NCI-H187 treated with DMSO at 0.1 percent for 48 hours (cell line): ENCODE results near the gene UGT1A6.
"Not testable (repeated sequence)": the region's sequence is repeated elsewhere in the genome, so short reads cannot be mapped to it uniquely, and the experiment has no call there.

Experiments used
- DNase-seq: peaks from one replicate; lab custom pipeline; 2025; lab: John Stamatoyannopoulos, UW

UGT1A6 gene

DNA sequence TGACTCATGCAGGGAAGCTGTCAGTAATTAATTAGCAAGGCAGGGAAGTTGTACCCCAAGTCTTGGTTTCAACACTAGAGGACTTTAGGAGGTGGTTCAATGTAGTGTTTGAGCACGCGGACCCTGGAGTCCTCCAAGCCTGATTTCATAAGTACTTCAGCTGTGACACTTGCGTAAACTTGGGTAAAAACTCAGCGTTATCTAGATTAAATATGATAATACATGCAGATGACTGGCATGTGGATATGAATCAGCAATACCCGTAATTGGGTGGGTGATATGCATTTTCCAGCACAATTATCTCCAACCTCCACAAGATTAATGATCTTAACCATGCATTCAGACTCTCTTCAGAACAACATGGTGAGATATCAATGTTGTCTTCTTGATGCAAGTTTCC is 5.8 kb upstream of the UGT1A6 start:
- no peak for DNase-seq

DNA sequence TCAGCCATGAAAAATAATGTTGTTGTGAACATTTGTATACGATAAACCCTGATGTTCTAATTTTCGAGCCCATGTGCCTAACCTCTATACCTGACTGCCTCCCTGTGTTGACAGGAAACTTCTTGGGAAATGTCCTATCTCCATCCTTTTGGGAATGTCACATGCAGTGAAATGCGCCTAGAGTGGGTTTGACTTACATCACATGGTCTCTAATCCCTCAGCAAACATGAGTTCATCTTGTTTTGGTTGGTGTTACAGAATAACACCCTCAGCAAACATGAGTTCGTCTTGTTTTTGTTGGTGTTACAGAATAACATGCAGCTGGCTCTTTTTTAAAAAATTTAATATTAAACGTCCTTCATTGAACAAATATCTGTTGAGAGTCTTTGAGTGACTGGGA is 4.3 kb upstream of the UGT1A6 start:
- DNase-seq = no peak

- DNase-seq = no peak
These were observed 3.7 kb upstream of the UGT1A6 start for GRCh38 chr2:233689031-233689430.

DNA sequence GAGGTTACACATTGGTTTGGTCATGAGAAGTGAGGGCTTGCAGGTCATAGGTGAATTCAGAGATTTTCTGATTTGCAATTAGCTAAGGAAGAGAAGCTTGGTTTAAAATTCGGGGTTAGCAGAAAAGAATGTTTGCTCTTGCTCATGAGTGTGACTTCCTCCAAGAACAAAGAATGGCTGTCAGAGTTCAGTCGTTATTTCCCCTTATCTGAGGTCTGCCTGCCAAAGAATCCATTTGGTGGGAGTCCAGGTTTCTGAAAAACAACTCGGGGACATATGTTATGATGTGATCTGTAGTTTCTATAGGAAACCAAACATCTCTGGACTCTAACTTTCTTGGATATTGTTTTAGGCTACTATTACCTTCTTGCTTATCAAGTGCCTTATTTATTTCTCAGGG is 3.2 kb upstream of the UGT1A6 start:
- no peak for DNase-seq

GRCh38 chr2:233690444-233690843 is 2.2 kb upstream of the UGT1A6 start:
- DNase-seq = no peak

- no peak for DNase-seq
These were observed 952 bp upstream of the UGT1A6 start for GRCh38 chr2:233691443-233692433.

DNA sequence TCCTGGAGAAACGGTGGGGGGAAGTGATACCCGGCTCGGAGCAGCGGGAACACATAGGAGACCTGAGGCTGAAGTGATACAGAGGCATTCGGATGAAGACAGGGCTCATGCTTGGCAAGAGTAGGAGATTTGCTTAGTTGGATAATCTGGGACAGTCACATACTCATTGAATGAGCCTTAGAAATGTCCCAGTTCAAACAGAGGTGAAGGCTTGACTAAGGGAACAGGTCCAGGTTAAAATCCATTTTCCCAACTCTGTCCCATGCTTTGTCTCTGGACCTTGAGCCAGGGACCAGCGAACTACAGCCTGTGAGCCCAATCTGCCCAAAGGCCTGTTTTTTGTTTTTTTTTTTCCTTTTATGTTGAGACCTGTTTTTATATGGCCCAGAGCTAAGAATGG is 1.3 kb downstream of the UGT1A6 start:
- DNase-seq = no peak

DNA sequence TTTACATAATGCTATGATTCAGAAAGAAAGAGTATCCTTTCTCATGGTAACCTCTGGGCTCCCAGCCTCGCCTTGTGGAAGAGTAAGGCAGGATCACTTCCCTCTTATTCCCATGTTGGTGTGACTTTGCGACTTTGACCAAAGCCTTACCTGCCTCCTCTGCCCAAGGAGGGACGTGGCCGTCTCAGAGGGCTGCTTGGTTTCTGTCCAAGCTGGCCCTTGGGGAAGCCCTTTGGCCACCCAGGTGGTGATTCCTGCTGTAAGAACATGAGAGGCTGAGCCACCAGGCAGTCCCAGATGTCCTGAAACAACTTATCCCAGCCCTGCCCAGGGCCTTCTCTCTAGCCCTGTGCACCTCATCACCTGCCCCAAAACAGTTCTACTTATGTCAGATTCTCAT is 6.0 kb downstream of the UGT1A6 start:
- DNase-seq = no peak

DNA sequence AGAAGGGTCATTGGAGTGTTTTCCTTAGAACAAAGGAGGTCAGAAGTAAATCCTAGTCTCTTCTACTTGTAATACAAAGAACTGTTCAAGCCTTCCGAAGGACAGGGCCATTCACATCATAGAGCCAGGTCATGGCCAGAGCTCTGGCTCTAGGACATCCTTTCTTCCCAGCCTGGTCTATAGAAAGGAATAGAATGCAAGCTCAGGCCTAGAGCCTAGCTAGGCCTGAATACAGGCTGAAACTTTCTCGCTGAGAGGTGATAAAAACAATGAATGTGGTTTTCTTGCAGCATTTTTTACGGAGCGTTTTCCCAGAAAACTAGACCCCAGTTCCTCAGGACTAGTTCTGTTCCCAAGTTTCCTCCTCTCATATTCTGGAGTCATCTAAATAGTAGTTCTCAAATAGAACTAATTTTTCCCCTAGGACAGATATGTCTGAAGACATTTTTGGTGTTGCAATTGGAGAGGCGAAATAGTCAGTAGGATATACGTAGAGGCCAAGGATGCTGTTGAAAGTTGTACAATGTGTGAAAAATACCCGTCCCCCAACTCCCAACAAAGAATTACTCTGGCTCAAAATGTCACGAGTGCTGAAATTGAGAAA is 6.8 kb downstream of the UGT1A6 start:
- DNase-seq = no peak

DNA sequence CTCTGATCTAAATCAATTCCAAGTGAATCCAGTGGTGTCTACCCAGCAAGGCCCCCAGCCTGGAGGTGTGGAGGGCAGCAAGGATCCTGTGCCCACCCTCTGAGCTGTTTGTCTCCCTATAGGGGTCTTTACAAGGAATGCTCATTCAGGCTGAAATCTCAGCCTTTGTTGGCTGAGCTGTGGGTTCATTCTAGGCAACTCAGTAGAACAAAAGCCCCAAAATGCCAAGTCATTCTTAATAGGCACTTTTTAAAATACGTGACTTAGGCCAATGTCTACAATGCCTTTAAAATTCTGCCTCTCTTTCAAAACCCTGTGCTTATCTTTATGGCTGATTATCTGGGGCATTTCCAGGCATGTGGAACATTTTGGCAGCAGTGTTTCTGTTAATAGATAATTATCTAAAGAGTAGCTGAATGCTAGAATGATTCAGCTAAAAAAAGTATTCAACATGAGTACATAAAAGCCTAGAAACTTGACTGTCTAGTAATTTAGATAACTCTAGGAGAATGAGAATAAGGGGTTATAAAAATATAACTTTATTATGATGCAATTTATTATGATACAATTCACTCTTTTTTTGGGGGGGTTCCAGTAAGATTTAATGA is 7.4 kb downstream of the UGT1A6 start:
- DNase-seq = no peak

GRCh38 chr2:233700842-233701241 is 8.2 kb downstream of the UGT1A6 start:
- DNase-seq = not testable (repeated sequence)

GRCh38 chr2:233702238-233702637 is 9.5 kb downstream of the UGT1A6 start:
- DNase-seq = no peak

DNA sequence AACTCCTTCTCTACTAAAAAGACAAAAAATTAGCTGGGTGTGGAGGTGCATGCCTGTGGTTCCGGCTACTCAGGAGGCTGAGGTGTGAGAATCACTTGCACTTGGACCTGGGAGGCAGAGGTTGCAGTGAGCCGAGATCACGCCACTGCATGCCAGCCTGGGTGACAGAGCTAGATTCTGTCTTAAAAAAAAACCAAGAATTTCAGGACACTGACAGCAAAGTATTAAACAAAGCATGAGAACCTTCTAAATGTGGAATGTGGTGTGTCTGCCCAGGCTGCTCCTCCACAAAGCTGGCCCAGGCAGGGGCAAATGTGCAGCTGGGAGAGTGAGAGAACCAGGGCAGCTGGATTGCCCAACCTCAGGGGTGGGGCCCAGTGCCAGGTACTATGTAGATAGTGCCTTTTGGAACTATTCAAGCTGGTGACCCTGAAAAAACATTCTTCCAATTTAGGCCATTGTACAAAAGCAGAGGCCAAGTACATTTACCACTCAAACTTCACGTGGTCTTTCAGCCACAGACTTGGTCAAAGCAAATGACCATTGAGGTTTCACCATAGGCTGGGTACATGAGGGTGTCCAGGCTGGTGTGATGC is 13.3 kb downstream of the UGT1A6 start:
- DNase-seq = no peak

- DNase-seq = no peak
These were observed 14.0 kb downstream of the UGT1A6 start for GRCh38 chr2:233706720-233707119.

DNA sequence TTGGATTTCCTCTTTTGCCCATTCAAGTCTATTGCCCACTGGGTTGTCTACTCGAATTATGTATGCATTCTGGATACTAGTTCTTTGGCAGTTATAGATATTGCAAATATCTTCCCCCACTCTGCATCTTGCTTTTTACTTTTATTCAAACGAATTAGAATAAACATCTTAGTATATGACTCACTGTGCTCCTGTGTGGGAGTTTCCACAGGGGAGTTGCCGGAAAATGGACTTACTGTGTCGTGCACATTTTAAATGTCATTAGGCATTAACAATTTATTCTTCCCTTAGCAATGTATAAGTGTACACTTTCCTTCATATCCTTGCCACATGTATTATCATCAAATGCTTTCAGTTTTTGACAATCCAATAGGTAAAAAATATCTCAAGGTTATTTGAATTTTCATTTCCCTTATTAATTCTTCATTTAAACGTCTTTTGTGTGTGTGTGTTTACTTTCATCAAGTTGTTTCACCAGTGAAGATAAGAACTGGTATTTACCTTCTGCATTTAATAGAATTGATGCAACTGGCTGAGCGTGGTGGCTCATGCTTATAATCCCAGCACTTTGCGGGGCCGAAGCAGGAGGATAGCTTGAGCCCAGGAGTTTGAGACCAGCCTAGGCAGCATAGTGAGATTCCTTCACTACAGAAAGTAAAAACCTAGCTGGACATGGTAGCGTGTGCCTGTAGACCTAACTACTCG is 15.4 kb downstream of the UGT1A6 start:
- no peak for DNase-seq

DNA sequence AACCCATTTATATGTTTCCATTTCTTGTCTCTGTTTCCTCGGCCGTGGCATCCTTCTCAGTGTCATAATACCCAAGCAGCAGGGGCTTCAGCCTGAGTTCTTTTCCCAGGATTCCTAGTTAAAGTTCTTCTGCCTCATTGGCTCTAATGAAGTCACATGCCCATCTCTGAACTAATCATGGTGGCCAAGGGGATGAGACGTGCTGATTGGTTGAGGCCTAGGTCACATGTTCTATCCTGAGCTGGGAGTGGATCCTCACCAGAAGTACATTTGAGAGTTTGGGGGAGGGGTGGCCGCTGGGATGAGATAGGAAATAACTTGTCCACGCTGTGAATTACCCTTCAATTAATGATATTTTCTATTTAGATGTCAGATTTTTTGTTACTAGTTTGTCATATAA is 16.3 kb downstream of the UGT1A6 start:
- no peak for DNase-seq

DNA sequence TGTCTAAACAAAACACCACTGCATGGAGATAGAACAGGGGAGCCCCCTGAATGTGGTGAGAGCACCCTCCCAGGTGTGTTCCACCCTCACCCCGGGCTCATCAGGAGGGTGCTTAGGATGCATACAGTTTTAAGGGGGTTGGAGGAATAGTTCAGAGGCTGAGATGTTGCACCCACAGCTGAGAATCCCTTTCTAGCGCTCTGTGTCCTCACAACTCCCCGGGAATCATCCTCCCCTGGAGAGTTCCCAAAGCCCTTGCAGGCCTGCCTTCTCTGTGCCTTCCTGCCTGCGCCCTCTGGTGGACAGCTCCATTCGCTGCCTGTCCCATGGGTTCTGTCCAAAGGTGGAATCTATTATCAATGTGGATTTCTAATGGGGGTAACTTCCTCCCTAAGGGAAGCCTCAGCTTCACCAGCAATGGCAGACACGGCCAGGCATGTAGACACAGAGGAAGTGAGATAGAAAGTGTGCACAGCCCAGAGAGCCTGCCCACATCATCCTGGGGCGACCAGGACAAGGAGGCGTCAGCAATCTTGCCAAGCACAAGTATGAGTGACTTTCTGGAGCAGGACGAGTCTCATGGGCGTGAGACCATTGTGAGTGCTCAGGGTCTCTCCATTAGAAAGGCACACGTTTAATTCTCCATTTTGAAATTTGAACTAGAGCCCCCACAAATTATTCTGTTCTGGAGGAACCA is 18.8 kb downstream of the UGT1A6 start:
- peak; percentile 10 for DNase-seq

GRCh38 chr2:233712611-233713261 is 20.0 kb downstream of the UGT1A6 start, which contains the start of gene UGT1A5:
Gene UGT1A5 (plus strand): TSS chr2:233712907. CDS start chr2:233712992, 85 bp downstream.
- no peak for DNase-seq

DNA sequence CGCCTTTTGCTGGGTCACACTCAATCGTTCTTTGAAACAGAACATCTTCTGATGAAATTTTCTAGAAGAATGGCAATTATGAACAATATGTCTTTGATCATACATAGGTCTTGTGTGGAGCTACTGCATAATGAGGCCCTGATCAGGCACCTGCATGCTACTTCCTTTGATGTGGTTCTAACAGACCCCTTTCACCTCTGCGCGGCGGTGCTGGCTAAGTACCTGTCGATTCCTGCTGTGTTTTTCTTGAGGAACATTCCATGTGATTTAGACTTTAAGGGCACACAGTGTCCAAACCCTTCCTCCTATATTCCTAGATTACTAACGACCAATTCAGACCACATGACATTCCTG is 20.5 kb downstream of the UGT1A6 start:
- no peak for DNase-seq

GRCh38 chr2:233714121-233714520 is 21.4 kb downstream of the UGT1A6 start:
- no peak for DNase-seq

DNA sequence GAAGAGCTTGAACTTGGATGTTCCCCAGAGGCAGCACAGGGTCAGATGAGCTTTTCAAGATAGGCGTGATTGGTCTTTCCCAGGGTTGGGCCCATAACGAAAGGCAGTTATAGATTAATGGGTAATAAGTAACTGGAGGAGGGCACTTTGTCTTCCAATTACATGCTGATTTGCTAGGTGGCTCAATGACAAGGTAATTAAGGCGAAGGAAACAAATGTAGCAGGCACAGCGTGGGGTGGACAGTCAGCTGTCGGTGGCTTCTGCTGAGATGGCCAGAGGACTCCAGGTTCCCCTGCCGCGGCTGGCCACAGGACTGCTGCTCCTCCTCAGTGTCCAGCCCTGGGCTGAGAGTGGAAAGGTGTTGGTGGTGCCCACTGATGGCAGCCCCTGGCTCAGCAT is 25.9 kb downstream of the UGT1A6 start, which contains the start of gene UGT1A4:
Gene UGT1A4, plus strand, starts transcription at position 185 of the 400 bp plus-strand sequence. Its CDS starts 85 bp downstream, at position 270.
- DNase-seq = no peak
